ENCODE data around the gene PLEKHA7.
"Not testable (repeated sequence)": the region's sequence is repeated elsewhere in the genome, so short reads cannot be mapped to it uniquely, and the experiment has no call there.

PLEKHA7 gene

DNA sequence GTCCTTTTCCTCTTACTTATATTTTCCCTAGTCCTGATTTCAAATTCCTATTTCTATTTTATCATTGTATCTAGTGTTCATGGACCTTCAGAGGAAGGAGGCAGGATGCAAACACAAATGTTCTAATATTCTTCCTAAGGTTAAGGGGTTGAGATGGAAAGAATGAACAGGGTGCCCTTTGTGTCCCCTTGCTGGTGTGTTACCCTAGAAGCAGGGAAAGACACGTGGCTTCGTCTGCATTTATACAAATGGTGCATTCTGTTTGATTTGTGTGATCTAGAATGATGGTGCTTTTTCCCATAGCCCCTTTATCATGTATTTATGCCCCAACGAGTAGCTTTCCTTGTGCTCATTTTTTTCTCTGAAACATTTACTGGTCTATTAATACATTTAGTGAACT lies 76.2 kb downstream of the PLEKHA7 start:
- no peak for DNase-seq (ENCODE audit: low read depth)

DNA sequence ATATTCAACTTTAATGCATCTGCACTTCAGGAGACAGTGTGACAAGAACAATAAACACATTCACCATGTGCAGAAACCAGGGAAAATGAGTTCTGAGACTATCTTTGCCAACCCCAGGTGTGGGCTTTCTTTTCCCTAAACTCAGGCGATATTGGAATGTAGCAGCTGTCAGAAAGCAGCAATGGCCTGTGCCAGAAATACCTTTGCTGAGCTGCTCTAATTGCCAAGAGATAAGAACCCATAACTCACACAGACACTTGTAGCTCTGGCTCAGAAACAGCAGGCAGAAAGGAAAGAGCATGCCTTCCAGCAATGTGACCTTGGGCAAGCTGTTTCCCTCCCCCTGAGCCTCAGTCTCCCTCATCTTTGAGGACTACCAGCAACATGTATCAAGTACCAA lies 77.6 kb downstream of the PLEKHA7 start:
- no peak for DNase-seq (ENCODE audit: low read depth)

DNA sequence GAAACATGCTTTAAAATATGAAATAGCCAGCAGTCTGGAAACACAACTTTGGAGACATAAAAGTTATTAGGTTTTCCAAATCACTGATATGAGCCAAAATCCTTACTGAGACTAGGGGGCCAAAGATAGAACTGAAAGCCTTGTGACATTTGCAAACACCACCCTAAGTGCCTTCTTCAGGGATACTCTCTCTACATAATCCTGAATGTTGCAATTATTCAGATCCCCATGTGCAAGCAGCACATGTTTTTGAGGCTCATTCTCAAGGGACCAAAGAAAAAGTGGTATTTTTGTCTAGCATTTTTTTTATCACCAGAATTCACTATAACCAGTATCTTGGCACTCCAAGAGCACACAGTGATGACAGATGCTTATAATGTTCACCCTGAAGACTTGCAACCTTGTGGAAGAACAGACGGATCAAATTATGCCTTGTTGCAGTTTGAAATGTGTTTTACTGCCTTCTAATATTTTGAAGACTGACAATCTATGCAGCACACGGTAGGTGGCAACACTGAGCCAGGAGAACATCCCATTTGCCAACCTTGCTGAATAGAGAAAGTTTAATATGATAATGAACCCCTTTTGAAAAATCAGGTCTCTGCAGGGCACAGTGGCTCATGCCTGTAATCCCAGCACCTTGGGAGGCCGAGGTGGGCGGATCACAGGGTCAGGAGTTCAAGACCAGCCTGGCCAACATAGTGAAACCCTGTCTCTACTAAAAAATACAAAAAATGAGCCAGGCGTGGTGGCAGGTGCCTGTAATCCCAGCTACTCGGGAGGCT lies 78.5 kb downstream of the PLEKHA7 start:
- DNase-seq (ENCODE audit: low read depth), result no peak

DNA sequence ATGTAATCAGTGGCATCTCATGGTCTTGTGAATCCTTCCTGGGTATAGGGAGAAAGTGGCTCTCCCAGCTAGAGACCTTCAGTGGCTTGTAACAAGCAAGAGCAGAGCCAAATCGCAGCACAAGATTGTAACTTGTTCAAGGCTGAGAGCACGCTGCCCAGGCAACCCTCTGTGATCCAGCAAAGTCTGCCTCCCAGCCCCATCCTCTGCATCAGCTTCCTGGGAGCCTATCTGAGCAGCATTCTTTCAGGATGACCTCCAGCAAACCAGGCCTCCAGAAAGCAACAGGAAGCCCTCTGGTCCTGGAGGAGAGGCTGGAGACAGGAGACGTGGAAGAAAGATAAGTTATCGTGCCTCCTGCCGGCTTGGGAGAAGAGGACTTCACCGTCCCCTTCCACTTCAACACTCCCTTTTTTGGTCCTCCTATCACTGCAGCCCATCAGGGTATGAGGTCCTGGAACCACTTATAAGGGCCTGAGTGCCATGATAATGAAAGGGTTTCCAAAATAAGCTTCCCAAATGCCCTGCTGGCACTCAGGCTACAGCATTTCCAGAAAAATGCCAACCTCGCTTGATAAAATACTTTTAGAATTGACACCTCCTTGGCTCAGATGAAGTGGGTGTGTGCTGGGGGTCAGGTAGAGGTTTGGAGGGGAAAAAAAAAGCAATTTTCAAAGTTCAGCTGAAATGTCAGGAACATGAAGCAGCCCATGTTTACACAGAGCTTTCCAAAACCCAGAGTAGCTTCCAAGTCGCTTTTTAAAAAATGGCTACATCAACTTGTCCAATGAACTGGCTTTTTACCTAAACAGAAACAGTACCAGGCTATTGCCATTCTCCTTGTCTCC lies 80.2 kb downstream of the PLEKHA7 start:
- DNase-seq (ENCODE audit: low read depth), result no peak

DNA sequence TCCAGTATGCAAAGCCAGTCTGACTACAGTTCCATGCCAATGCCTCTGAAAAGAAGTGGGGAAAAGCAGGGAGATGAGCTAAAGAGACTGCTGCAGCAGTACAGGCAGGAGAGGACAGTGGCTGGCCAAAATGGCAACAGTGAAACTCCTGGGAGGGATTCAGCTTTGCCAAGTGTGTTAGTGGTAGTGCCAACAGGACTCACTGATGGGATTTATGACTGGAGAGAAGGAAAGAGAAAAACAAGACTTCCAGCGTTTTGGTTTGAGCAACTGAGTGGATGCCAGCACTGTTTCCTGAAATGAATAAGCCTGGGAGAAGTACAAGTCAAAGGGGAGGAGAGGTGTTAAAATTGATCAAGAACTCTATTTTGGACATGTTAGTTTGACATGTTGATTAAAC lies 80.9 kb downstream of the PLEKHA7 start:
- no peak for DNase-seq (ENCODE audit: low read depth)

DNA sequence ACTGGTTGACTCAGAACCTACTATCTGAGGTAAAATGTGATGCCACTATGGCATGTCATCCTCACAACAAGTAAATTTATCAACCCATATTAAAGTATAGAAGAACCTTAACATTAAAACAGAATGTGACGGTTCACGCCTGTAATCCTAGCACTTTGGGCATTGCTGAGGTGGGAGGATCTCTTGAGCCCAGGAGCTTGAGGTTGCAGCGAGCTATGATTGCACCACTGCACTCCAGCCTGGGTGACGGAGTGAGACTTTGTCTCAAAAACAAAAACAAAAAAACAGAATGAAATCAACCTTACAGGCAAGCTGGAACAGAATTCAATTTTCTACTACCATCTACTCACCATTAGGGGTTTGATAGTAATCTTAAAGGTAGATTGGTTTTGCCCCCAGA lies 86.2 kb downstream of the PLEKHA7 start:
- no peak for DNase-seq (ENCODE audit: low read depth)

DNA sequence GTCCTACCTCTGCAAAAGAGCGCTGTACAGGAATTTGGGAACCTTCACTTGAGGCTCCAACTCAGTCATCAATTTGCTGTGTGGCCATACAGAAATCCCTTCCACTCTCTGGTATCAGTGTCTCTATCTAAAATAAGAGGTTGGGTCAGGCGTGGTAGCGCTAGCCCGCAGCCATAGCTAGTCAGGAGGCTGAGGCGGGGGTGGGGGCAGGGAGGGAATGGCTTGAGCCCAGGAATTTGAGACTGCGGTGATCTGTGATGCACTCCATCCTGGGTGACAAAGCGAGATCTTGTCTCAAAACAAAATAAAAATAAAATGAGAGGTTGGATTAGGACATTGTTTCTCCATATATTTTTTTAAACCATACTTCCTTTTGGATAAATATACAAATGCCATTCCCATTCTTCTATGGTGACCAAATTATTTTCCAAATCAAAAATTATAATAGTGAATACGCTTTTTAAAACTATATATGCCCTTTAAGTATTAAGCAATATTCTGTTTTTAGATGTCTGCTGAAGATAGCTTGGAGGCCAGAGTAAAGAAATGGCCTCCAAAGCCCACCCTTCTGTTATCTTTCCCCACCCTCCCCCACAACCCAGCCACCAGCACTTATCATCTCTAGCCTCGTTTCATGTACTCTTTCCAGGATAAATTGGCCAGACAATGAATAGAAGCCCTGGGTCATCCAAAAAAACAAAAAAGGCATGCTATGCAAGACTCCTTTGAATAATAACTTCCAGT lies 87.2 kb downstream of the PLEKHA7 start:
- DNase-seq (ENCODE audit: low read depth), result no peak

DNA sequence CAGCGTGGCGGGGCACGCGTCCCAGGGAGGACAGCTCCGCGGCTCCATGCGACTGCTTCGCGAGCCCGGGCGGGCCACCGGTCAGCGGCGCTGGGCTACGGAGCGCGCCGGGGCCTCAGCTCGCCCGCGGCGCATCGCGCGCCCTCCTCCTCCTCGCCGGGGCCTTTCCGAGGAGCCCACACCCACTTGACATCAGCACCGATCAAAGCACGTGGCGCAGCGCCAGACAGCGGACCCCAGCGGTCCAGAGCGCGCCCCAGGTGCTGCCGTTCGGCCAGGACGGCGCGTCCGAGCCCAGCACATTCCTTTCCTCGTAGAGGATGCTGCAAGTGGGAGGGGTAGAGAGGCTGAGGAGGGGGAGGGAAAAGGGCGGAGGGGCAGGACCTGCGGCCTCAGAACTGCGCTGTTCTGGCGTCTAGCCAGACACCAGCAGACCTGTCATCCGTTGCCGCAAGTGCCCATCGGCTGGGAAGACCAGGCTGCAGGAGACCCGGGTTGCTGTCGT lies 88.6 kb downstream of the PLEKHA7 start:
- no peak for DNase-seq (ENCODE audit: low read depth)

DNA sequence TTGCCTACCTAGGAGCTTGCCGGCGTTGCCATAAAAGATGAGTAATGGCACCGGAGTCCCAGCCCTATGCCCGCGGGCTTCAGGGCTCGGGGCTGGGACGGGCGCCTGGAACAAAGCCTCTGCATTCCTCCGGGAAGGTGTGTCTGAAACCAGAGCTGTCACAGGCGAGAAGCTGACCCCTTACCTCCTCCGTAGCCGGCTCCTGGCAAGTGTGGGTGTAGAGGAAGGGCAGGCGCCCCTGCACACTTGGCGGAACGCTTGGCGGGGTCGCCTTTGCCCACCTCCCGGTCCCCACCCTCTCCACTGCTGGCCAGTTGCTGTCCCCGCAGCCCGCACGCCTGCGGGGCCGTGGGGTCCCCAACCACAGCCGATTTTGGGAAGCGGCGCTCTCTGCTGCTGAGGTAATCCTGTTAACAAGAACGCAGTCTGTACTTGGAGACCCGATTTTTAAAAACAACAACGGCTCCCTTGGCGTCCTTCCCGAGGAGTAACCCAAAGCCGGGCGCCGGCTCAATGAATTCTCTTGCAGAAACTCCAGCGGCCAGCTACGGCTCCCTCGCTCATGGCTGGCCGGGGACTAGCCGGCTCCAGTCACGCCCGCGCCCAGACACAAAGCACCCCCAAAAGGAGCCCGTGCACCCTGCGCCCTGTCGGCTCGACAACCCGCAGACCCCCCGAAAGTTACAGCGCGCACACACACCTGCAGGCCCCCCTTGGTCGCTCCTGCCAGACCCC lies 89.2 kb downstream of the PLEKHA7 start:
- no peak for DNase-seq (ENCODE audit: low read depth)

DNA sequence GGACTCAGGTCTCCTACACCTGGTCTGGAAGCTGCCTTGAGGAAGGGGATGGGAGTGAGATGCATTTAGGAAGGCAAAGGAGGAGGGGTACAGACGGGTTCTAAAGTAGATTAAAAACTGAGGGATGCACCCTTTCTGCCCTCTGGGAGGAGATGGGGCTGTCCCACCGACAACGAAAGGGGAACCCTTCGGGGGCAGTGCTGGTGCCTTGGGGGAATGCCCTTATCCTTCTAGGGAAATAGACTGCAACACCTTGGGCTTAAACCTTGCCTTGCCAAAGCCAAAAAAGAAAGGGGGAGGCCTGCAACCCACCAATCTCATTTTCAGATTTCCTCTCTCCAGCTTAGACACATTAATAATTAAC lies 89.8 kb downstream of the PLEKHA7 start:
- DNase-seq (ENCODE audit: low read depth), result no peak

DNA sequence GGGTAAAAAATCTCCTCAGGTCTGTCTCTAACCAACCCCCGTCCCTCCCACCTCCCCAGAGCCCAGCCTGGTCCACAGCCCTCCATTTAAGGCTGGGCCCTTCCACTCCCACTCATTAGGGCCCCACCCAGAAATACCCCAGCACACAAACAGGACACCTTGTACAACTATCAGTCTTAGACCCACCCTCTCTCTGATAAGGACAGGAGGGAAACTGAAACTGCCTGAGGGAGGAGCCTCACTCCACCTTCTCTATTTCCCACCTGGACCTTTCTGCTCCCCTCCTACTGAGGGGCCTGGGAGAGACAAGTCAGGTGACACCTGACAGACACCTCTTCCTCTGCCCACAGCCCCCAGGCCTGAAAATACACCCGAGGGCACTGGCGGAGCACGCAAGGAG lies 90.2 kb downstream of the PLEKHA7 start:
- no peak for DNase-seq (ENCODE audit: low read depth)

DNA sequence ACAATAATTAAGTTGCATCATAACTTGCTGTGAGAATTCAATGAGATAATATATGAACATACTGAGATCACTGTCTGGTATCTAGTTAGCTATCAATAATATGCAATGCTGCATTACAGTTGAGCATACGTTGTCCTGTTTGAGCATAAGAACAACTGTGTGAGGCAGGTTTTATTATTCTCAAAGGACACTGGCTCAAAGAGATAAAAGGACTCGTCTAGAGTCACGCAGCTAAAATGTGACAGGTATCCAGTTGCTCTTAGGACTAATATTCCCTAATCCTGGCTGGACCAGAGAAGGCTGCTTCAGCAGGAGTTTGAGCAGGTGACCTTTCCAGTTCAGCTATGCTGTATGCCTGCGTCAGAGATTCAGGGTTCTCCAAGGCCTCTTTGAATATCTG lies 92.5 kb downstream of the PLEKHA7 start:
- no peak for DNase-seq (ENCODE audit: low read depth)

DNA sequence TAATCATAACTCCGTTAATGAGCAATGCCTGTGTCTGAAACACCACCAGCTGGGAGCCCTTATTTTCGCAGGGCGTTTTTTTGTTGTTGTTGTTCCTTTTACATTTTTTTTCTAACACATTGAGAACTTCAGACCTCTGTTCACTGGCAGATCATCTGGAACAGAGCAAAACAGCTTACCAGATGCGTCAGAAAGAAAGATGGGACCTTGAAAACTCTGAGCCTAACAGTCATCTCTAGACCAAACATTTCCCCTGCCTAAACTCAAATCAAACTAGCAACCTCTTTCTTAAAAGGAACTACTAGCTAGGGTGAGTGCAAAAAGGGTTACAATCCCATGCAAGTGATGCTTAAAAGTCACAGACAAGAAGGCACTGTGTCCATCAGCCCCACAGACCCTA lies 93.2 kb downstream of the PLEKHA7 start:
- no peak for DNase-seq (ENCODE audit: low read depth)

DNA sequence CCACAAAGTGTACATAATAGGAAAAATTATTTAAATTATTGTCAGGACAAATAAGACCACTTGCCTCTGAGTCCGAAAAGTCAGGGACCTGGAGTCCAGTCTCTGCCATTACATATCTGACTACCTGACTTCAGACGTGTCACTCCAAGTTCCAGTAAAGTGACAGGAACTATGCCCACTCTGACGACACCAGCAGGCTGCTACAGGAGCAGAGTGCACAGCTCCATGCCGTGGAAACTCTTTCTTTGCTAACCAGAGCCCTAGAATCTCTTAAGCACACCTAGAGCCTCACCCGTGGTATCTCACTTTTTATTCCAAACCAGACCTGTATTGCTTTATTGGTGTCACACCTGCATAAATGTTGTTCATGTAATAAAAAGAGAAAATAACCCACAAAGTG lies 93.7 kb downstream of the PLEKHA7 start:
- DNase-seq (ENCODE audit: low read depth), result no peak

DNA sequence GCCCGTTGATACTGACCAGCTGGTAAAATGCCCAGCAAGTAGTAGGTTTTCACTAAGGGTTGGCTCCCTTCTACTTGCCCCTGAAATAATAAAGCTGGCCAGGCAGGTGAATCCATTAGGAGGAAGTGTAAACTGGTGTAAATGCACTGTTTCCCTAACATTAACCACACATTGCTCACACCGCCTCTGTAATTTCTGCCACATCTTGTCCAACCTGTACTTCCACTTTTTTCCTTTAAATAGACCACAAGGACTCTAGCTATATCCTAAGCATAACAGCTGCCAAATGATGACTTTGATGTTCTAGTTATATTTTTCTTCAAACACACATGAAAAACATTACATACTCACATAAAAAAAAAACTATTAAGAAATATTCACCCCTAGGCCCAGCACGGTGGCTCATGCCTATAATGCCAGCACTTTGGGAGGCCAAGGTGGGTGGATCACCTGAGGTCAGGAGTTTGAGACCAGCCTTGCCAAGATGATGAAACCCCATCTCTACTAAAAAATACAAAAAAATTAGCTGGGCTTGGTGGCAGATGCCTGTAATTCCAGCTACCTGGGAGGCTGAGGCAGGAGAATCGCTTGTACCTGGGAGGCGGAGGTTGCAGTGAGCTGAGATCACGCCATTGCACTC lies 95.6 kb downstream of the PLEKHA7 start:
- not testable (repeated sequence) for DNase-seq (ENCODE audit: low read depth)

DNA sequence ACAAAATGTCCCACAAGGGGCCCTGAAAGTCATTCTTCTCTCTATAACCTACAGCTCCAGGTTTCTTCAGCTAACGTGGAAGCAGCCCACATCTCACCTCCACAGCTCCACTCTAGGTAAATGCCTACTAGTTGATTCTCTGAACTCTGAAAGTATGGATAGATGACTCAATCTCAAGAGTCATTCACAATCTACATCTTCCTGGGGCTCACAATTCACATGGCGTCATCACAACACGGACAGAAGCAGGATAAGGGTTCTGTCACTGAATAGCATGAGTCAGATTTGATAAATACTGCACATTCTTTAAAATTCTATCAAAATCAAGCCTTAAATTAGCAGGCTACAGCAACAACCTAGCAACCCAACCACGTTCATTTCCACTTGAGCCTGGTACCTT lies 96.3 kb downstream of the PLEKHA7 start:
- DNase-seq (ENCODE audit: low read depth), result no peak

DNA sequence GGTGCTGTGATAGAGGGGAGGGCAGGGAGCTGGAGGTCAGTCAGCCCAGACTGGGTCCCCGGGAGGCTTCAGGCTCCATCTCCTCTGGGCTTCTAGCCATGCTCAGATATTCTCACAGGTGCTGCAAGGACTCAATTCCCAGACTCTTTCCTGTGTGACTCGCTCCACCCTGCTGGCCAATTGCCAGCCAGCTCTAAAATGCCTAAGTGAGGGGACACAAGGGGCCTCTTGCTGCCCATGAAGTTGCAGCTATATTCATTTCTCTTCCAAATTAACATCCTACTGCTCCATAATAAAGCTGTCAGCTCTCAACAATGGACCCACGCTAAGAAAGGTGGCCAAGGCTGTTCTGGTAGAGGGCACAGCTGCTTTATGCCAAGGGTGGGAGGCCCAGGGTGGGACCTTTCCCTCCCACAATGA lies 101.5 kb downstream of the PLEKHA7 start:
- DNase-seq (ENCODE audit: low read depth), result no peak

DNA sequence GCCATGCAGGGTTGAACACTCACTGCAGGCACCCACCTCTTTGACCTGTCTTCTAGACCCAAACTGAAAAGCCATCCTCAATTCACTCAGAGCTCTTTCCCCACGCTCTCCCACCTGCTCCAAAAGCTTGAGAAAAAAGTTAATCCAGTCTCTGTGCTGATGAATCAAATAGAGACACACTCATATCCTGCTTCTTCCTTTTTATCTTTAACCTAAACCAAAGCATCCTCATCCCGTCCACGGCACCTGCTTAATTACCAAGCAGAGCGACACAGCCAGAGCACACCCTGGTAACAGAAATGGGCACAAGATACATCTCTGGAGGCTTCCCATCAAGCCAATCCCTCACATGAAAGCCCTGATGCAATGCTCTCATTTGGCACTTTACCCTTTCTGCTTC lies 102.6 kb downstream of the PLEKHA7 start:
- DNase-seq (ENCODE audit: low read depth), result no peak

DNA sequence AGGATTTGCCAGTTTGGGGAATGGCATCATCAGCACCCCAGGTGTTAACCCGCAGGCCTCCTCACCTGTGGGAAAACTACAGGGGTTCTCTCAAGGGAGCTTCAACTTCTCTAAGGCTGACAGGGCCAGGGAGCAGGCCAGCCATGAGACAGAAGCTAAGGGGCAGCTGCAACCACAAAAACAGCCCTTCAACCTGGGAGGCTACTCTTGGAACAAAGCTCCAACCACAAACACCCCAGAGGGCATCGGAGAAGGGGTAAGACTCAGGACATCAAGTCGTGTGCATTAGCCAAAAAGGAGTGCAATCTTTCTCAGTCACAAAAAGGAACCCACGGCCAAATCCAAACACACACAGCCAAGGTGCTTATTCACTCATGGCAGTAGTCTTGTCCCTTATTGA lies 103.0 kb downstream of the PLEKHA7 start:
- DNase-seq (ENCODE audit: low read depth), result no peak

DNA sequence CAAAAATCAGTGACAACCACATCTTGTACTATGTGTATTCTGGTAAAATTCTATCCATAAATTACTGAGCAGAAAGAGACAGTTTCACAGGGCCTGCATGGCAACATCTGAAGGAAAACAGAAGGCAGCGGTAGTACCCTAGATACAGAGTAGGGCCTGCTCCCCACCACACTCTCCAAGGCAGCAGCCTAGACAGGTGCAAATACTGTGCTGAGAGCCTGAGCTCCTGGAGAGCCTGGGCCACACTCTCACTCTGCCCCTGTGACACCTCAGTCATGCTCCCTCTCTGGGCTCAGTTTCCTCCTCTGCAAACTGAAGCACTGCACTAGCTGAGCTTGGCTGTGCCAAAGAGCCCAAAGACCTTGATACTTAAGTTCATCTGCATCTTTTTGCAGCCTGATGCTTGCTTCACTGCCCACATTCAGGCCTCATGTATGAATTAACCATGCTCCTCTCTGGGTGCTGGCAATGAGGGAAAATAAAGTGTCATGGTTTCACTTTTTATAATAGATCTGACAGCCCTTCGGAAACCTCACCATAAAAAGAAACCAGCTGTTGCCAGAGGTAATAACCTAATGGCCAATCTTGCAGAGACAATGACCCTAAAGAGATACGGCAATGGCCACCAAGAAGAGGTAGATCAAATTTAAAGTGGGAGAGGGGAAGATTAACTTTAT lies 104.7 kb downstream of the PLEKHA7 start:
- DNase-seq (ENCODE audit: low read depth), result no peak

DNA sequence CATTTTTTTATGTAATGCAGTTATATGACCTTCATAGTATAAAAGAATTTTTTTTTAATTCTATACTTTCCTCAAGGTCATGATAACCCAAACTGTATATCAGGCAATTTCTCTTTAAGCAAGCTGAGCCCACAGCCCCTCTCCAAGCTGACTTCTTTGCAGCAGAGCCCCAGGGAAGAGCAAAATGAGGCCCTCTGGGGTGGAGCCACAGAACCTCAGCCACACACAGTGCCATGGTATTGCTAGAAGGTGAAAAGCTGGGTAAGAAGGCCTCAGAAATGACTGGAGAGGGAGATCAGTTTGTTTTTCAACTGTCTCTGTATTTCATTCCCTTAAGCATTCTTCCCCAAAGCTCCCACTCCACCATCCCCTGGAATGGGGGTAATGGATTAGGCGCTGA lies 108.8 kb downstream of the PLEKHA7 start:
- no peak for DNase-seq (ENCODE audit: low read depth)

All from activated T-cell treated with anti-CD3 and anti-CD28 coated beads for 1 hour (primary cell).